Muscle layer of duodenum (tissue), 2 donors: Measurements from ENCODE around the gene SIVA1.

Experiments used
- H3K27ac ChIP-seq: one replicate; pipeline ENCODE4 v1.7.0; 2013; ENCODE audit warnings: mild to moderate bottlenecking, low read length
- H3K27me3 ChIP-seq: one replicate; pipeline ENCODE4 v1.7.0; 2013; ENCODE audit warnings: low read depth, mild to moderate bottlenecking, control low read depth, low read length
- H3K36me3 ChIP-seq, 2 donors: one replicate each; pipeline ENCODE4 v1.7.0; 2013; ENCODE audit warnings: low read length in 2 of 2, control low read depth in 1 of 2, mild to moderate bottlenecking in 1 of 2; ENCODE audit not compliant: insufficient read depth in 2 of 2, control insufficient read depth in 1 of 2
- H3K4me1 ChIP-seq, 2 donors: one replicate each; pipeline ENCODE4 v1.7.0; 2013; ENCODE audit warnings: low read length in 2 of 2, mild to moderate bottlenecking in 2 of 2, control low read depth in 1 of 2, moderate library complexity in 1 of 2; ENCODE audit not compliant: insufficient read depth in 2 of 2, control insufficient read depth in 1 of 2
- H3K4me3 ChIP-seq, 2 donors: one replicate each; pipeline ENCODE4 v1.7.0; 2013; ENCODE audit warnings: low read length in 2 of 2, low read depth in 1 of 2, mild to moderate bottlenecking in 1 of 2
- H3K9me3 ChIP-seq, 2 donors: one replicate each; pipeline ENCODE4 v1.7.0; 2013; ENCODE audit warnings: low read length in 2 of 2, control low read depth in 1 of 2, mild to moderate bottlenecking in 1 of 2; ENCODE audit not compliant: control insufficient read depth in 1 of 2
- donor health status: healthy.

SIVA1 gene

DNA sequence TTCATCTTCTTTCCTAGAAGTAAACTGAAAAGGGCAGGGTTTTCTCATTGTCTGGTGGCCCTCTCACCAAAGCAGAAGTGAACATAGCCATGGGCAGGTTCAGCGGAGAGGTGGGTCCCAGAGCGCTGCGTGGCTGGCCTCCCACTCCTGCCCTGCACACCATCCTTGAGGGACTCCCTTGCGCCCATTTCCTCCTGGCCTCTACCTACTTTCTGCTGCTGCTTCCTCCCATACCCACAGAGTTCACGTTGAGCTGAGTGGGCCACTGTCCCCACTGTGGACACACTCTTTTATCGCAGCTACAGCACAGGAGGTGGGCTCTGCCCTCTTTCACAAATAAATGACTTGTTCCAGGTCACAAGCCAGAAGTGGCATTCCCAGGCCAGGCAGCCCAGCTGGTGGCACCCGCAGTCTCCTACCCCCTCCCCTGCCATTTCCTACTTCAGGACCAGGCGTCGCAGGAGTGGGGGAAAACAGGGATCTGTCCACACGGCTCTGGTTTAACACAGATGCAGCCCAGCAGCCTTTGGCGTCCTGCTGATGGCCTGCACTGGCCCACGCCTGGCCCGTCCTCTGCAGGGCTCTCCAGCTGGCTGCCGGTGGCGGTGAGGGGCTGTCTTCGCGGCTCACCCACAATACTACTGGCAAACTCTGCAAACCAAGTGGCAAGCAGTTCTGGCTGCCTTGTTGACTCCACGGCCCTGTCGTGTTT lies 4.9 kb downstream of the SIVA1 start:
- H3K36me3 ChIP-seq: peaks cover 50 to 60% of the 10 kb centered on the region in 2 donors

DNA sequence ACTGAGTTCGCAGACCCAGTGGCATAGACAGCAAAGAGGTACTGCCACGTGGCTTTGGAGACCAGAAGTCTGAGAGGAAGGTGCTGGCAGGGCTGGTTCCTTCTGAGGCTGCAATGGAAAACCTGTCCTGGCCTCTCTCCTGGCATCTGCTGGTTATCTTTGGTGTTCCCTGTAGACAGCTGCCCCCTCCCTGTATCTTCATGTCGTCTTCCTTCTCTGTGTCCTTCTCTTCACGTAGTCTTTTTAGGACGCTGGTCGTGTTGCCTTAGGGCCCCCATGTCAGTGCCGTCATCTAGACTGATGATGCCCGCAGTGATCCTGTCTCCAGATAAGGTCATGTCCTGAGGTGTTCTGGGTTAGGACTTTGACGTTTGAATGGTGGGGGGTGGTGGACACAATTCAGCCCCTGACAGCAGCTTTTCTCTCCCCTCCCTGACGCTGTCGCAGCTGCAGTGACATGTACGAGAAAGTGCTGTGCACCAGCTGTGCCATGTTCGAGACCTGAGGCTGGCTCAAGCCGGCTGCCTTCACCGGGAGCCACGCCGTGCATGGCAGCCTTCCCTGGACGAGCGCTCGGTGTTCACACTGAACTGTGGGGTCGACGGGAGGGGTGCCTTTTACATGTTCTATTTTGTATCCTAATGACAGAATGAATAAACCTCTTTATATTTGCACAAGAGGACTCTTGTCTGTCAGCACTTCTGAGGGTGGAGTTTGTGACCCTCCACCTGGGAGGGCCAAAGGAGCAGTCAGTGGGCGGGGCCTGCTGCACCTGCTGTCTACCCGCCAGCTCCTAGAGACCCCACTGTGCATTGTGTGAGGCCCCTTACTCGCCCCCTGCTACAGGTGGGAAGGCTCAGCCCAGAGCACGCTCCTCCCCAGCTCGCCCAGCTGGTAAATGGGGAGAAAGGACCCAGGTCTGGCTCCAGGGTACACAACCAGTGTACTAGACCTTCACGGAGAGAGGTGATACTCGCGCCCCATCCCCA lies 6.3 kb downstream of the SIVA1 start:
- Histone ChIP-seq H3K4me3 (no peak overlapping the region), H3K27ac (no peak overlapping the region), H3K4me1 (peaks cover 7 to 13% of the 10 kb centered on the region in 2 donors), H3K36me3 (peaks cover 50 to 60% of the 10 kb centered on the region in 2 donors), H3K9me3 (no peaks in the 10 kb centered on the region), H3K27me3 (no peaks in the 10 kb centered on the region)

More for the DNA sequence above, 4.9 kb downstream of the SIVA1 start:
- no peaks in the 10 kb centered on the region for H3K9me3 ChIP-seq
- H3K4me3 ChIP-seq: no peak overlapping the region
- H3K27me3 ChIP-seq: no peaks in the 10 kb centered on the region
- no peak overlapping the region for H3K27ac ChIP-seq
- H3K4me1 ChIP-seq: peaks cover 13 to 21% of the 10 kb centered on the region in 2 donors

DNA sequence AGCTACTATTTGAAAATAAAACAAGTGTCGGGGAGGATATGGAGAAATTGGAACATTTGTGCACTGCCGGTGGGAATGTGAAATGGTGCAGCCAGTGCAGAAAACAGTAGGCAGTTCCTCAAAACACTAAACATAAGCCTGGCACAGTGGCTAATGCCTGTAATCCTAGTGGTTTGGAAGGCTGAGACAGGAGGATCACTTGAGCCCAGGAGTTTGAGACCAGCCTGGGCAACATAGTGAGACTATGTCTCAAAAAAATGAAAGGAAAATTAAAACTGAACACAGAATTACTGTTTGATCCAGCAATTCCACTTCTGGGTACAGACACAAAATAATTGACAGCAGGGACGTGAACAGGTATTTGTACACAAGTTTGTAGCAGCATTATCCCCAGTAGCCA lies 12.6 kb downstream of the SIVA1 start:
- Histone ChIP-seq H3K27me3 (no peaks in the 10 kb centered on the region), H3K36me3 (peaks cover 10 to 15% of the 10 kb centered on the region in 2 donors), H3K9me3 (no peaks in the 10 kb centered on the region), H3K4me3 (no peak overlapping the region), H3K4me1 (peaks cover 0 to 6% of the 10 kb centered on the region in 2 donors), H3K27ac (no peak overlapping the region)

- no peak overlapping the region for H3K27ac ChIP-seq
- H3K27me3 ChIP-seq: no peaks in the 10 kb centered on the region
- H3K4me1 ChIP-seq: peaks cover 0 to 6% of the 10 kb centered on the region in 2 donors
- peaks cover 10 to 18% of the 10 kb centered on the region in 2 donors for H3K36me3 ChIP-seq
- no peak overlapping the region for H3K4me3 ChIP-seq
- no peaks in the 10 kb centered on the region for H3K9me3 ChIP-seq
These were observed 13.4 kb downstream of the SIVA1 start for GRCh38 chr14:104766256-104766862.

DNA sequence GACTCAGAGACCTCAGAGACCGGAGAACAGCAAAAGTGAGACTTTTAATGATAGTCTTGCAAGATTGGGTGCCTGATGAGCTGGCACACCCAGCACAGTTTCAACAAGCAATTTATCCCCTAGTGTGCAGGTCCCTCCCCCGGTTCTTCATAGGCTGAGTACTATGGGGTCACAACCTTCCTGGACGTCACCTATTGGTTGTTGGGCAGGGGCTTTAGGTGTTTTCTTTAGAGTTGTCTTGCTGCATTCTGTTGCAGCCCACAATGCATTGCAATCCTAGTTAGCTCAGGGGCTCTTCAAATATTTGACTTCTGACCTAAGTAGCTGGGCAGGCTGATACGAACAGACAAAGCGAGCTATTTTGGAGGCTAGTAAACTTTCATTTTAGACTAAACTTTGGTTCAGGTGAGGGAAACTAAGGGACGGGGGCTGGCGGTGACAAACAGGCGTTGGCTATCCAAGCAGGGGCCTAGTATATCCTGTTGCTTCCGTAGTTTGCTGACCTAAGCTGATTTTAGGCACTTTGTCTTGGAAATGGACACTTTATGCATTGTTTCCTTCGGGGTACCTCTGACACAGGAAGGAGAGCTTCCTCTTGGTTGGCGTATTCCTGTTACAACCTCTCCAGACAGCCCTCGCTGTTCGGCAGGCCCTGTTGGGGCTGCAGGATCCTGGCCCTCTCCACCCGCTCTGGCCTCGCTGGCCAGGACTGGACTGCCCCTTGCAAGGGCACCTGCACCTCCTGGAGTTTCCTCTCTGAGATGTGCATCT lies 14.1 kb downstream of the SIVA1 start:
- no peak overlapping the region for H3K4me3 ChIP-seq
- peaks cover 15 to 25% of the 10 kb centered on the region in 2 donors for H3K36me3 ChIP-seq
- no peak overlapping the region for H3K27ac ChIP-seq
- H3K27me3 ChIP-seq: no peaks in the 10 kb centered on the region
- peaks cover 0 to 6% of the 10 kb centered on the region in 2 donors for H3K4me1 ChIP-seq
- no peaks in the 10 kb centered on the region for H3K9me3 ChIP-seq

DNA sequence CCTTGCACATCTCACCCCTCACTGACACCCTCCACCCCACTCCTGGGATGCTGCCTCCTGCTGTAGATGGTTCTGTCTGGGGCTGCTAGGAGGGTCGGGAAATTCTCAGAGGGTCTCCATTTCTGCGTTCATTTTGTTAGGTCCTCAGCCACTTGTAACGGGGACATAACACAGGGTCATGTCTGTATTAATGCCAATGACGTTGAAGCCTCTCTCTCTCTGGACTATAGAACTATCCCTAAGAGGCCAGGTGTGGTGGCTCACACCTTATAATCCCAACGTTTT lies 14.6 kb downstream of the SIVA1 start:
- Histone ChIP-seq H3K9me3 (no peaks in the 10 kb centered on the region), H3K27ac (no peak overlapping the region), H3K4me1 (peaks cover 0 to 6% of the 10 kb centered on the region in 2 donors), H3K36me3 (peaks cover 19 to 31% of the 10 kb centered on the region in 2 donors), H3K4me3 (no peak overlapping the region), H3K27me3 (no peaks in the 10 kb centered on the region)

GRCh38 chr14:104768437-104769323 lies 15.7 kb downstream of the SIVA1 start:
- H3K4me1 ChIP-seq: peaks cover 0 to 6% of the 10 kb centered on the region in 2 donors
- no peaks in the 10 kb centered on the region for H3K27me3 ChIP-seq
- H3K9me3 ChIP-seq: no peaks in the 10 kb centered on the region
- no peak overlapping the region for H3K4me3 ChIP-seq
- no peak overlapping the region for H3K27ac ChIP-seq
- peaks cover 19 to 41% of the 10 kb centered on the region in 2 donors for H3K36me3 ChIP-seq

DNA sequence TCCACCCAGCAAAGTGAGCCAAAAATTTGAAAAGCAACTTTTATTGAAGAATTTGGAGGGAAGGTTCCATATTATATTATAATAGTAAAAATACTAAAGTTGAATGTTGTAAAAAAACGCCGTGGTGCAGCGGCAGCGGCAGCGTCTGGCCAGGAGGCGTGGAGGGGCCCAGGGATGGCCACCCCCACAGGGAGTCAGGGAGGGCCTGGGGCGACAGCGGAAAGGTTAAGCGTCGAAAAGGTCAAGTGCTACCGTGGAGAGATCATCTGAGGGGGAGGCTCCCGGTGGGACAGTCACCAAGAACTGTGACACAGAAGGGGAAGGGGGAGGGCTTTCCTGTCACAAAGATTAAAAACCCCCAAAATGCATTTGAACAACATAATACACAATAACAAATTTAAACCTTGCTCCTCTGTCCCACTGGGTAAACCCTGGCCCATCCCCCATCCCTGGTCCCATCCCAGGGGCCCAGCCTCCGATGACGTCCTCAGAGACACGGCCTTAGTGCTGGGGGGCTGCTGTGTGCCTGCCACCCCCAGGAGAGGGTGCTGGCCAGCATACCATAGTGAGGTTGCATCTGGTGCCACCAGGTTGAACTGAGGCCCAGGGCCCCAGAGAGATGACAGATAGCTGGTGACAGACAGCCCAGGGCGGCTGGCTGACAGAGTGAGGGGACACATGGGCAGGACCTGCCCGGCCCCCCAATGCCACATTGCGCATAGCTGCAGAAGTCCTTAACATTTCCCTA lies 16.6 kb downstream of the SIVA1 start:
- no peak overlapping the region for H3K4me3 ChIP-seq
- H3K9me3 ChIP-seq: no peaks in the 10 kb centered on the region
- H3K36me3 ChIP-seq: peaks cover 19 to 47% of the 10 kb centered on the region in 2 donors
- H3K27me3 ChIP-seq: no peaks in the 10 kb centered on the region
- peaks cover 0 to 6% of the 10 kb centered on the region in 2 donors for H3K4me1 ChIP-seq
- H3K27ac ChIP-seq: no peak overlapping the region

DNA sequence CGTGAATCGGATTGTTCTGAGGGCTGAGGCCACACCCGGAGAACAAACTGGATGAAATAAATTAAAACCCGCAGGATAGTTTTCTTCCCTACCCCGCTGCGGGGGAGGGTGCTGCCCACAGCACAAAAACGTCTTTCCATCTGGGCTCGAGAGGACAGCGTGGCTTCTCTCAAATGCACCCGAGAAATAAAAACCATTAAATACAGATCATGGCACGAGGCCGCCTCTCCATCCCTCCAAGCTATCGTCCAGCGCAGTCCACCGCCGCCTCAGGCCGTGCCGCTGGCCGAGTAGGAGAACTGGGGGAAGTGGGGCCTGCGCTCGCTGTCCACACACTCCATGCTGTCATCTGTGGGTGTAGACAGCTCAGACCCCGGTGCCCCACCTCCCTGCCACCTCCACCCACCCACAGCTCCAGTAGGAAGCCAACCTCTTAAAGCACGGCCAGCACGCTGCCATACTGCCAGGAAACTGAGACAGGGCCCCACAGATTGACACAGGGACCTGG lies 17.2 kb downstream of the SIVA1 start:
- H3K9me3 ChIP-seq: no peaks in the 10 kb centered on the region
- no peak overlapping the region for H3K27ac ChIP-seq
- H3K4me1 ChIP-seq: peaks cover 0 to 6% of the 10 kb centered on the region in 2 donors
- no peaks in the 10 kb centered on the region for H3K27me3 ChIP-seq
- H3K36me3 ChIP-seq: peaks cover 19 to 53% of the 10 kb centered on the region in 2 donors
- no peak overlapping the region for H3K4me3 ChIP-seq
